Daoy (cell line): ENCODE data around the gene ARPC4. TPM values are rescaled to one million over a fixed set of nuclear protein-coding genes. Genes with fewer than 3 reads are reported as not detected.

Source experiments
- DNase-seq: peaks from one replicate; pipeline ENCODE4 v3.0.0-alpha.2; 2015; ENCODE audit warnings: low read depth
- total RNA-seq: library from RNA; depleted of rRNA; stranded (reverse); fragments of >200 nt; shearing (Covaris generic); gene quantifications from 2 replicates; pipeline ENCODE4 v1.2.3, GENCODE V29; 2014; rRNA removed

The ARPC4 gene
- total RNA-seq, 1 experiment from 2014 or later = 203 TPM

DNA sequence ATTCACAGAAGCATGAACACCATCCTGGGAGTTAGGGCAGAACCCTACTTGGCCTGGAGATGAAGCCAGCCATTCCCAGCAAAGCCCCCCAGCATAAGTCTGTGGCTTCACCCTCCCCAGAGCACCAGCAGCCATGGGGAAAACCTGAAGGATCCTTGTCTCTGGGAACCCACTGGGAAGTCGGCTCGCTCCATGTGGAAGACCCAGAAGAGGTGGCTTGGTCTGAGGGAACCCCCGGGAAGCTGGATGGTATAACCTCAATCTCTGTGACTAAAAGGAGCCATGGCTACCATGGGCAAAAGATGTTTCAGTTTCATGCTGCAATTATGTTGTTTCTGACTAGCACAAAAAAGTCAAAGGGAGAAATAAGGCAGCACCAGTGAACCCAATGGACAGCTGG lies 62.7 kb downstream of the ARPC4 start:
- no peak for DNase-seq

Other genes with a start within 250 kb of the ARPC4 start
- gene LHFPL4, start 239.3 kb upstream of the ARPC4 start, total RNA-seq = 0.29 TPM in 1 of 2 replicates, not detected in the other
- gene MTMR14, start 143.6 kb upstream of the ARPC4 start, total RNA-seq = 22.0 and 23.8 TPM in 2 replicates
- not detected in 2 replicates for gene CPNE9, start 89.2 kb upstream of the ARPC4 start, total RNA-seq
- gene BRPF1, start 61.3 kb upstream of the ARPC4 start, total RNA-seq = 10.9 and 15.6 TPM in 2 replicates
- 11.3 and 11.9 TPM in 2 replicates for gene OGG1, start 43.1 kb upstream of the ARPC4 start, total RNA-seq
- gene CAMK1, start 23.1 kb upstream of the ARPC4 start, total RNA-seq = 7.7 and 28.1 TPM in 2 replicates
- gene TADA3, start 609 bp upstream of the ARPC4 start, total RNA-seq = 50.1 and 50.9 TPM in 2 replicates
- gene TTLL3, start 17.2 kb downstream of the ARPC4 start, total RNA-seq = 0.68 and 1.6 TPM in 2 replicates
- 30.7 and 31.3 TPM in 2 replicates for gene RPUSD3, start 50.9 kb downstream of the ARPC4 start, total RNA-seq
- not detected in 2 replicates for gene CIDEC, start 87.2 kb downstream of the ARPC4 start, total RNA-seq
- gene JAGN1, start 97.5 kb downstream of the ARPC4 start, total RNA-seq = 22.7 and 22.8 TPM in 2 replicates
- 0.06 and 0.18 TPM in 2 replicates for gene IL17RE, start 109.8 kb downstream of the ARPC4 start, total RNA-seq
- gene IL17RC, start 124.0 kb downstream of the ARPC4 start, total RNA-seq = 6.7 and 9.5 TPM in 2 replicates
- gene CRELD1, start 140.8 kb downstream of the ARPC4 start, total RNA-seq = 9.9 and 12.4 TPM in 2 replicates
- gene PRRT3, start 159.3 kb downstream of the ARPC4 start, total RNA-seq = 0.46 and 0.57 TPM in 2 replicates
- 37.7 and 57.8 TPM in 2 replicates for gene EMC3, start 193.8 kb downstream of the ARPC4 start, total RNA-seq
- 48.5 and 51.9 TPM in 2 replicates for gene FANCD2, start 233.4 kb downstream of the ARPC4 start, total RNA-seq